CD4-positive, alpha-beta T cell treated with Interleukin-4 for 4 hours (primary cell): Measurements from ENCODE around the gene DCDC1.
A peak's percentile ranks its signal among the peaks of the same experiment; 100 is the strongest.
"Not testable (repeated sequence)": the region's sequence is repeated elsewhere in the genome, so short reads cannot be mapped to it uniquely, and the experiment has no call there.

ENCODE experiments used
- DNase-seq: peaks from one replicate; pipeline ENCODE4 v3.0.0-alpha.2; 2020

DCDC1 gene

DNA sequence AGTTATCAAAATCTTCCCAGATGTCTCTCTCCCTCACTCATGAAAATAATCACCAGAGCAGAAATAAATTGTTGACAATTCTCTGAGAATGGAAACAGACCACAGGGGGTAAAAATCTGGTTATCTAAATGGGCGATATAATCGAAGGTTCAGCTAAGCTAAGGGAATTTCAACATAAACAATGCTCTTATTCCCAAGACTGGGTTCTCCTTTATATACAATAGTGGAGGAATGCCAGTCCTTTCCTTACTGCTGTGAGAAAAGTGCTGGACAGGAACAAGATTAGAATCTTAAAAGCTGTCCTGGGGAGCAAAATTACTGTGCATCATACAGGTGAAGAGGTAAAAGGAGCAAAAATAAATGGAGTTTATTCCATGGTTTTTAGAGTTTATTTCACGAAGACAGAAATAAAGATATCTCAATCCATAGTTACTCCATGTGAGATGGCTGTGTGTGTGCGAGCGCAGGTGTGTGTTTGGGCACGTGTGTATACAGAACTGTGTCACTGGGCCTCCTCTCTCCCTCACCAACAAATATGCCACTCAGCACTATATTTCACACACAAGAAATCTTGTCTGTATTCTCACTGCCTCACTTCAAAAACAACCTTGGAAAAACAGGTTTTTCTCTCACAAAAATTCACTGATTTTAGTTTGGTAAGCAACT is 385.6 kb downstream of the DCDC1 start:
- no peak for DNase-seq

DNA sequence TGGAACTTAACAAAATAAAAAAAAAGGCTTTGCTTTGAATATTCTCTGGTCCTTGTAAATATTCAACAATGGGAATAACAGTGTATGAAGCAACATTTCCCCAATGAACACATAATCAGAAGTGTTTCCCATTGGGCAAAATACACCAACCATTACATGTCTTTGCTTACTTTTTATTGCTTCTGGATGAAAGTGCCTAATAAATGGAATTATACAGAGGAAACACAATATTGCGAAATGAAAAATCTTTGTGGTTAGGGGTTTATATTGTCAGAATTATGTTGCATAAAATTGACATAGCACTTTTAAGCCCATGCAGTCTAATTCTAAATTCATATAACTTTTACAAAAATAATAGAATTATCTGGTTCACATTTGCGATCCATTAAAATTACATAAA is 386.4 kb downstream of the DCDC1 start:
- DNase-seq = no peak

DNA sequence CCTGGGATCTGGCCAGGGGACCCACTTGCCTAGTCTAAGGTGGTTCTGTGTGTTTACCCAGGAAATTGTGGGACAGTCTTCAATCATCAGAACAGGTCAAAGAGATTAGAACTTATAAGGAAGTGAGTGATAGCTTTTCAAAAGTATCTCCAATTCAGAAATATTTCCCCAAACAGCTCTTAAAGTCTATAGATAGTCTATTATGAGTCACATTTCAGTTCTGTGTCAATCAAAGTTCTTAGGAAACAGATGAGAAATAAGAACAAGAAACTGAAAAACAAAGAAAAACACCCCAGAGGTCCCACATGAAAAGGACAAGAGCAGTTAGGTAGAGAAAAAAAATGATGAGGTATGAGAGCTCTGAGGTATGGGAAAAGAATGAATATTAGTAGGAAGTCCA is 402.0 kb downstream of the DCDC1 start:
- DNase-seq = no peak

DNA sequence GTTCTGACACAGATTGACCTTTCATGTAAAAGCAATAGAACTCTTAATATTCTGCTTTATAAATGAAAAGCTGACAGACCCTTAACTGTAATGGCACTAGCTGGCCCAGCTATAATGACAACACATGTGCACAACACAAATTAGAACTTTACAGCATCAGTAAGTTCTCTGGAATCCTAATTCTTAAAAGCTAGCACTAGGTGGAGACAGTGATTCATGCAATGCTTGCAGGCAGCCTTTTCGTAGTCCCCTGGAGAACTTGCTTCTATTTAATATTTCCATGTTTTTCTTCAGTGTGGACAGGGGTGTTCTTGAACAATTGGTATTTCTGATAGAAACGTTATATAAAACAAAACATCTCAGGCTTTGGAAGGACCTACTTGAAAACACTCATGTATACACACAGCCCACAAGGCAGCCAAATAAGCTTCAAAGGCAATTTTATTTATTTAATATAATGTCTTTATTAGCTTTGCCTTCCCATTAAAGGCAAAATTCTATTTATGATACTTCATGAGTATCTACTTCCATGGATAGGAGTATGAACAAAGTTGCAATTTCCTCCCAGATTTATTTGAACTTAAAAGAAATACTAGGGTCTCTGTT is 409.0 kb downstream of the DCDC1 start:
- no peak for DNase-seq

DNA sequence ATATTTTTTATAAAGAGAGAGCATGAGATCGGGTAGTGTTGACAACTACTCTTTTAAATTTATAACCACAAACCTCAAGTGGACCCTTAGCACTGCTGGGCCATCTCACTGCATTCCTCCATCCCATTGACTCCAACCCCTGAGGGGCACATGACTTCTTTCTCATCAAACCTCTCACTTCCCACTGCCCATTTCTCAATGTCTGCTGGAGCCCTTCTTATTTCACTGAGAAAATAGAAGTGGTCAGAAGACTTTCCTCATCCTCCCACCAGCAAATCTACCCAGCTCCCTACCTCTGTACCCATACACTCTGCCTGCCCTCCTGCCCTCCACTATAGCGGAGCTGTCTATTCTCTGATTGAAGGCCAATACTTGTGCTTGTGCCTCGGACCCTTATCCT is 412.8 kb downstream of the DCDC1 start:
- no peak for DNase-seq

DNA sequence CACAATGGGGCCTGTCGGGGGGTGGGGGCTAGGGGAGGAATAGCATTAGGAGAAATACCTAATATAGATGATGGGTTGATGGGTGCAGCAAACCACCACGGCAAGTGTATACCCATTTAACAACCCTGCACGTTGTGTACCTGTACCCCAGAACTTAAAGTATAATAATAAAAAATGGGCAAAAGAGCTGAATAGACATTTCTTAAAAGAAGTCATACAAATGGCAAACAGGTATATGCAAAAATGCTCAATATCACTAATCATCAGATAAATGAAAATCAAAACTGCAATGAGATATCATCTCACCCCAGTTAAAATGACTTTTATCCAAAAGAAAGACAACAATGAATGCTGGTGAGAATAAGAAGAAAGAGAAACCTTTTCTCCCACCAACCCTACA is 419.7 kb downstream of the DCDC1 start:
- no peak for DNase-seq

DNA sequence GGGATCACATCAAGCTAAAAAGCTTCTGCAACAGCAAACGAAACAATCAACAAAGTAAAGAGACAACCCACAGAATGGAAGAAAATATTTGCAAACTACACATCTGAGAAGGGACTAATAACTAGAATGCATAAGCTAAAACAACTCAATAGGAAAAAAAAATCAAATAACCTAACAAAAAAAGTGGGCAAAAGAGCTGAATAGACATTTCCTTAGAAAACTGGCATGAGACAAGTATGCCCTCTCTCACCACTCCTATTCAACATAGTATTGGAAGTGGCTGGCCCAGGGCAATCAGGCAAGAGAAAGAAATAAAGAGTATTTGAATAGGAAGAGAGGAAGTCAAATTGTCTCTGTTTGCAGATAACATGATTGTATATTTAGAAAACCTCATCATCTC is 421.8 kb downstream of the DCDC1 start:
- not testable (repeated sequence) for DNase-seq

DNA sequence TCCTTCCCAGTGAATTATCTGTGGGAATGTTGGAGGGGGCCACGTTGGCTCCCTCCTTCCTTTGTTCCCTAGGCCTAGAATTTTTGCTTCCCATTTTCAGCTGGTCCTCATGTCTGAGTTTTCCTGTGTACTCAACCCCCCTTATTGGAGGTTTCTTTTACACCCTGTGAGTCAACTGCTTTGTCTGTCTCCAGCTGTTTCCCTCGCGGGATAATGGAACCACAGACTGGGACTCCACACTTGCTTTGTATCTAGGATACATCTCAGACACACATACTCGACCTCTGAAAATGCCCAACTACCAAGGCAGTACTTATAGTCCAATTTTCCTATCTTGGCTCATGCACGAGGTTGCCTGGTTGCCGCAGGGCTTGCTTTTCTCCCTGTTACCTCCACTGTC is 430.7 kb downstream of the DCDC1 start:
- DNase-seq = no peak

DNA sequence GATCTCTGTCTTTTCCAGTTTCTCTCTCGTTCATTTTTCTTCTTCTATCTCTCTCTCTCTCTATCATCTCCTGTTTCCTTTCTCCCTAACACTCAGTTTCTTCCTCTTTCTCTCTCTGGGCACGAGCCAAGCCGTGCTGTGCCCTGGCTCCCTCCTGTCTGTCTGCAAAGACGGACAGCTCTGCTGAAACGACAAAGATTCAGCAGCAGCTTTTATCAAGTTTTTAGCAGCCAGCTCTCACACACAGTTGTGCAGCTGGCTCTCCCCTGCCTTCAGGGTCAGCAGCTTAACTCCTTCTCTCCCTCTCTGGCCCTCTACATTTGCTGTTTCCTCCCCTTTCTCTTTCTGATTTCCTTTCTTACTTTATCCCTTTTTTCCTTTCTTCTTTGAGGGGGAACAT is 431.4 kb downstream of the DCDC1 start:
- no peak for DNase-seq

DNA sequence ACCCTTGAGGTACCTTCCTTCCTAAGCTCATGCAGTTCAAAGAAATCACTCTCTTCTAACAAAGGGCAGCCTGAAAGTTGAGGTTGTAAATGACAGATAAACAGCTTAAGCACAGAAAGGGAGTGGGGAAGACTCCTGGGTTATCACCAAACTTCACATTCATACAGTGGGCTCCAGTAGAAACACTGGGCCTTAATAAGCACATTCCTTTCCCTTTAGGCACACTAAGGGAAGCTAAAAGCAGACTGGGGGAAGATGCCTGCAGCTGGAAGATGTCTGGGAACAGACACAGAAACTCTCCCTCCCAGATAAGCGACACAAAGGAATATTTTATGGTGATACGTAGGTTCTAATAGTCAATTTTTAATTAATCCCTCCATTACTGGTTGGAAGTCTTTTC is 433.0 kb downstream of the DCDC1 start:
- DNase-seq = no peak

DNA sequence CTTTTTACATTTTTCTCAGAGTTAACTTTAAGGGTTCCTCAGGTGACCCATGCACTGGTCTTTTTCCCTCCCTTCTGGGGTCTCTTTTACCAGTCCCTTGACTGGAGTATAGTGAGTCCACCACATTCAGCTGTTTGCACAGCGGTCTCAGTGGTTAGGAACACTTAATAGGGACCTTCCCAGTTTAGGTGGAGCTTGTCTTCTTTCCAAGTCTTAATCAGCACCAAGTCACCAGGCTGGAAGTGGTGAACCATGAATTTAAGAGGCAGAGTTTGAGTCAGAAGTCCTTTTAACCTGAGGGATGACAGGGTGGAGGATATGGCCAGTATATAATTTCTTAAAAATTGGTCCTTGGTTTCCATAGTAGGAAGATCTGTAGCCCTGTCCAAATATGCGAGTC is 433.7 kb downstream of the DCDC1 start:
- no peak for DNase-seq

DNA sequence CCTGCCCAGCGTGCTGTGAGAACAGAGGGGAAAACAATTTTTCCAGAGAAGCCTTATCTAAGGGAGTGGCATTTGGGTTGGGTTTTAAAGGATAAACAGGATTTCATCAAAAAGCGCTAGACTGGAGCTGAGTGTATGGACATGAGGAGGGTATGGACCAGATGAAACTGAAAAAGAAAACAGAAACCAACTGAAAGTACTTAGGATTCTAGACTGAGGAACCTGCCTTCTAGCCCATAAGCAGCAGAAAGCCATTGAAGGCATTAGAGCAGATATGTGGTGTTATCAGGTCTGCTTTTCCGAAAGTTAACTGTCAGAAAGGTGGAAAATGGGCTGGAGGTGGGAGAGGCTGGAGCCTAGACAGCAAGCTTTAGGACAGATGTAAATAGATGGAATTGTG is 443.4 kb downstream of the DCDC1 start:
- no peak for DNase-seq

DNA sequence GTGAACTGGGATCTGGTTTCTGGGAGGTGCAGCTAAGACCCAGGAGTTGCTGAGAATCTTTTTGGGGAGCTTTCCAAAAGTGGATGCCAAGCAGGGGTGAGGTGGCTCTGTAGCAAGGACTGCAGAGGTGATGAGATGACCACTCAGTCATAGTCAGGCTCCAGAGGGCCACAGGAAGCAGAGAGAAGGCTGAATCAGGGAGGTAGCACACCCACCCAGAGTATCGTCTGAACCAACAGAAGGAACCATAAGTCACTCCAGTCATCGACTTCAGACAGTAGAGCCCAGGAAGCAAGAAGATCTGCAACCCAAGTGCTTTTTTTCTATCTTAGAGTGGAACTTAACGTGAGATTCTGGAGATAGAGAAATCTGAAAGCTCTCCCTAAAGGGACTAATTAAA is 447.7 kb downstream of the DCDC1 start:
- DNase-seq = no peak

DNA sequence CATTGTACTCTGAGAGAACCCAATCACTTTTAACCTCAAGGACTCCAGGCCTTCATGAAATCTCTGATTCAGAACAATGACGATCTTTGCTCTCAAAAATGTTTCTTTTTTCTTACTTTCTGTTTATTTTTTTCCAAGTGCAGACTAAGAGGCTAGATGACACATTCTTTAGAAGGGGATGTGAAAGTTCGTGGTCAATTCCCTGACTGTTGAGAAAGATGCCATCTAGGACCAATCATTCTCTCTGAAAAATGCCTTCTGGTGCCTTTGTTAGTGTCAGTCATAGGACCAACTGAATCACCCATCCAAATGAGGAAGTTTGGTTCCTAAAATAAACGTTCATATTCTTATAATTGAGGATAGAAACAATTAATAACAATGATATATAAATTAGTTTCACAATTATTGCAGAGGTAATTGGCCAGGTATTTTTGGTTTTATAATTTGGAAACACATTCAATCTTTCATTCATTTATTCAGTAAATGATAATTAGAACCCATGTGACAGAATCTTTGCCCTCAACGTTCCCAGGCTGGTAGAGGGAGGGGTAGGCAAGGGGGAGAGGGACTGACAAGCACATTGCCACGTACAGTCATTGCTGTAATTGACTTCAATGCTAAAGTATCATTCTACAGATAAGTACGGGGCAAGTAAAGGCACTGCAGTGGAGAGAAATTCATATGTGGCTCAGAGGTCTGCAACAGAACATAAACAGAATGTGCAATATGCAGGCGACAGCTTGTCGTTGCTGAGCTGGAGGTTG is 450.0 kb downstream of the DCDC1 start:
- DNase-seq = peak; percentile 5

DNA sequence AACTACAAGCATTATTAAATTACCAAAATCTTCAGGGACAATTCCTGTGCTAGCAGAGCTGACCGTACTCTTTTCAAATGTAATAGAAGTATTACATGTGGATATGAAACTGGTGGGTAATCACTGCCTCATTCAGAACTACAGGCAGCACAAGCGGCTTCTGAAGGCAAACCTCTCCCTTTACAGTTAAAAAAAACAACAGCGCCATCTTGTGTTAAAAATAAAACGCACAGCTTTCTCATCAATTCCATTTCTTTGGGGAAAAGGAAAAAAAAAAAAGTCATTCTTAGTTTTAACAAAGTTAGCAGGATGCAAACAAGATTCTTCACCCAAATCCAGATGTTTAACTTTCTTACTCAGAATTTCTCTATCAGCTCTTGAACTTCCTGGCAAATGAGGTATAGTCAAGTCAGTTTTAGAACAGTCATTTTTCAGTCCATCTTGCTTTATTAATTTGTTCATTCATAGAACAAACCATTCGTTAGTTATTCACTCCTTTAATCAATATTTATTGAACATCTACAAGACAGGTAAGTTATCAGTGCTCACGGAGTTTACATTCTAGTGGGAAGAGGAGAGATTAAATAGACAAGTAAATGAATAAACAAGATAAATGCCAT is 451.6 kb downstream of the DCDC1 start:
- DNase-seq = peak; percentile 4

DNA sequence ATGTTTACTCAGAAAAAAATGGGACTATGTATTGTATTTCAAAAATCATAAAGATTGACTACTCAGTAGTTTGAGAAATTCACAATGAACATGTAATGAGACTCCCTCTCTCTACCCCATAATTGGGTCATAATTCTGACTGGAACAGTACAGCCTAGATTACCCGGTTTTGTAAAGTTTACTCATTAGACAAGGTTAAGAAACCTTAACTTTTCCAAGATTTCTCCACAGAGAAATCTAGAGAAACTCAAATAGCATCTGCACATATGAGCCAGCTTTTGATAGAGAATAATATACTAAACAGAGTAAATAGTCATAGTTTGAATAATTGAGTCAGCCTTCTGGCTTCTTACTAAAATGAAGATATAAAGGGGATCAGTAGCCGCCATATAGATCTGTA is 452.3 kb downstream of the DCDC1 start:
- no peak for DNase-seq

DNA sequence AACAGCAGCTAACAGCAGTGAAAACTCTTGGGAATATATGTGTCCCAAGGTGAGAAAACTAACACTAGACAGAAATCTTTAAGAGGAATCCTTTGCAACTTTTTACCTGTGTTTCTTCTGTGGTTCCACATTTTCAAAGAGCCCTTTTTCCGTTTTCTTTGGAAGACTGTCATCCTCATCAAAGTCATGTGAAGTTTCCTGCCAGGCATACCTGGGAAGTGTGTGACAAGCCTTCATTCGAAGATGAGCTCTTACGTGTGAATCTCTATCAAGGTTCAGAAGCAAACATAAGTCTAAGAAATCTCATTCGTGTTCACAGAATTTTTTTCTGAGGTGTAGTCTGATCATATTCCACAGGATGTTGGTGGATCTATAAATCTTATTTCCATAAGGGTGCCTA is 452.8 kb downstream of the DCDC1 start:
- no peak for DNase-seq

DNA sequence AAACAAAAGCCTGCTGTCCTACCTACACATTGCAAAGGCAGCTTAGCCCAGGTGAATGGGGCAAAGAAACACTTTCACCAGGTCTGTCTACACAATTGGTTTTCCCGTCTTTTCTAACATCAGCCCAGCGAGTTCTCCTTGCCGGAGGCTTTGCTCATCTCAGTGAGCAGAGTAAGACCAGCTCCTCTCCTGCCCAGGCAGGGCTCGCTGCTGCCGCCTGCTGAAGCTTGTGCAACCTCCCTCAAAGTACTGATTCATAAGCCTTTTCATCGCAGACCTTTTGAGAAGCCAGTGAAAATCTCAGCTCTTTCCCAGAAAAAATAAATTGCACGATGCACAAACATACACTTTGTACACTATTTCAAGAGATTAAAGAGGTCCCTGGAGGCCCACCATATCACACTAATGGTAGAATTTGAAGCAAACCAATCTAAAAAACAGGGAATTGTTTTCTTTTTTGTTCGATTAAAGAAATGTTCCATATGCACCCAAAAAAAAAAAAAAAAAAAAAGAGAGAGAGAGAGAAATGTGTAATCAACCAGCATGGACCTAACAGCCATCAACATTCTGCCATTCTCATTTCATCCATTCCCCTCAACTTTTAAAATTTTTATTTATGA is 455.3 kb downstream of the DCDC1 start:
- no peak for DNase-seq

DNA sequence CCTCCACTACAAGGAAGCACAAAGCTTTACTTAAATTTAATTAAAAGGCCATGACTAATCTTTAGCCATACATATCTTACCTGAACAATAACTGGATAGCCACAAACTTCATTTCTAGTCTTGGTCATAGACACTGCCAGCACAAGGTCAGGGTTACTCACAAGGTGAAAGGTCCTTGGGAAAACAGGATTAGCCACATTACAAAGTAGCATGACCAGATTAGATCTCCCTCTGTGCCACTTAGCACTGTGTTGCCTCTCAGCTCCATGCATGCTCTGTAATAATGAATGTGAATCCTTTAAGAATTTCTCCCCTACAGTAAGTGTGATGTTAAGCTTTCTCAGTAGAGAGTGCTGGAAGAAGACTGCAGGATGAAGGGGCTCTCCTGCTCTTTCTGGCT is 458.3 kb downstream of the DCDC1 start:
- DNase-seq = no peak

DNA sequence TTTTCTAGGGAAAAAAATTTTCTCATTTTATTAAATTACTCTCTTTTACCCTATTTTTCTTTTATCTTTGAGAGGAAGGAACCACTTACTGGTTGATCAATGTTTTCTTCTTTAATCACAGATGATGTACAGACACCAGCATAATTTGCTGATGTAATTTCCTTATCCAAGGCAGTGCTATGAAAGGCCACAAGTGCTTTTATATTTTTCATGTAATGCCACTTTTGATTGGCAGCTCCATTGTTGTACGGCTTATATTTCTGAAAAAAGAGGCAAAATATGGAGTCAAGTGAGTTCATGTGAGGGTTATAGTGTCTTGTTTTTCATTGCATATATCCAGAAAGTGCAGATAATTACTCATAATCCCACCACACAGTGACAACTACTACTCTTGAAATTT is 460.7 kb downstream of the DCDC1 start:
- DNase-seq = no peak

DNA sequence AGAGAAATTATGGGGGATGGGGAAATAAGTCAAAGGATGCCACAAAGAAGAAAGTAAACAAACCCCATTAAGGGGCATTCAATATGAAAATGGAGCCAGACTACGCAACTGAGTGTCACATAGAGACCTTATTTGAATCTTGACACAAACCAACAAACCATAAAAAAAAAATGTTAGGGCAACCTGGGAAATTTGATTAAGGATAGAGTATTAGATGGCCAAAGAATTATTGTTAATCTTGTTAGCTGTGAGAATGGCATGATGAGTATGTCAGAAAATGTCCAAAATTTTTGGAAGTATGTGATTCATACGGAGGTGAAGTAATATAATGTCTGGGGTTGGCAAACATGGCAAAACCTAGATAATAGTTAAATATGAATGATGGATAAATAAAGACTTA is 461.3 kb downstream of the DCDC1 start:
- no peak for DNase-seq

DNA sequence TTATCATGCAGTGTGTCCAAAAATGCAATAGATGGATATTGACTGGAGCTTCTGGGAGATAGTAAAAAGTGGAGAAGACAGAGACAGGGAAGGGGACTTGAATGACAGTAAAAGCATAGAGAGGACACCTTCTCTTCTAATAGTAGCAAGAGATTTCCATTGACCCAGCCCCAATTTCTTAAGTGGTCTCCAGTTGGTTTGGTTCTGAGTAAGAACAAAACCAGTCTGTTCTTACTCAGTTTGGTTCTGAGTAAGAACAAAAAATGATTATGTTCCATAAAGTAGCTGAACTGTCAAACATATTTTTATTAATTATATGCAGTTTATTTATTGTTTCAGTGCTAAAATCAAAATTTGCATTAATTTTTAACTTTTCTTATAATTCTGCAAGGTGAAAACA is 466.6 kb downstream of the DCDC1 start:
- no peak for DNase-seq

DNA sequence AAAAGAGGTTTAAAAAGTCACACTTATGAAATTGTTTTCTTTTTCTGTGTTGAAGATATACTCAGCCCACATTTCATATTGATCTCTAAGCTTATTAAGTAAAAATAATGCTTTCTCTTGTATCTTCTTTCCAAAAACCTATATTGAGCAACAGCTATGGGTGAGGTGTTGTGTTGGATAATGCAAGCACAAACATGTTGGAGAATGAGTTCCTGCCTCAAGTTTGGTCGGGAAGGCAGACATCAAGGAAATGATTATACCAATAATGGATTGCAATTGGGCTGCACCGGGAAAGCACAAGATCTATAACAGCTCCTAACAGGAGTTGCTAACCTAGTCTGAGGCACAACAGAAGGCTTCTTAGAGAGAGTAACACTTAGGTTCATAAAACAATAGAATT is 474.5 kb downstream of the DCDC1 start:
- no peak for DNase-seq

DNA sequence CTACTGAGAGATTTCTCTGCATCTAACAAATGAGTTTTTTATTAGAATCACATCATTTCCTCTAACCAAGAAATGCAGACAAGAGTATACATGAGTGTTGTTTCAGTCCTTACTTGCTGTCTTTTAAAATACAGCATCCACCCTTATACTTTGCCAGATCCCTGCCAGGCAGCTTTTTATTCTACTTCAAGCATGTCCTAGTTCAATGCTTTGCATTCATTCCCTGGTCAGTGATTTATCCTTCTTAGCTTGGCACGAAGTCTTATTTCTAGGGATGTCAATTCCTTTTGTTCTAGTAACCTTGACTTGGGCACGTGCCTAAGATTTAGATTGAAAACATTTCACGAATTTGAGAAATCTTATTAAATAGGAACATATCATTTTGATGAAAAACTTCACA is 476.2 kb downstream of the DCDC1 start:
- no peak for DNase-seq
